ENCODE results near the gene RAB3C. TPM values are rescaled to one million over a fixed set of nuclear protein-coding genes. Genes with fewer than 3 reads are reported as not detected.

Gene RAB3C
- polyA plus RNA-seq, 1 donor (not counting 4 experiments of a cell fraction or from before 2014, with no cell fraction given) = not detected

DNA sequence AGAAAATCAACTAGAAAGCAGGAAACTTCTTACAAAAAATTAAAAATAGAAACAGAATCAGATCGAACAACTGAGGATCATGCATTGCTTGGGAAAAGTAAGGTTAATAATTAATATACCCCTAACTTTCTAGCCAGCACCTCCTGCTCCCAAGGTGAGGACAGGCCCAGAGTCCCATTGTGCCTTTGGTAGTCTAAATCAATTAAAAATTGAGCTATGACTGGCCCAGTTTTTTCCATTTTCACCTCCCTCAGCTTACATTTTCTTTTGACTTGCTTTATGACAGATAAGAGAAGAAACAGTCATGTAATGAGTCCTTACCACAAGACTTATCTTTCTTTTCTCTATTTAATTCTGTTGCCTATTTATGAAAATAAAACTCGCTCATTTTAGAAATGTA is 182.2 kb downstream of the RAB3C start:
- Histone ChIP-seq H3K4me3 (ENCODE audit: control insufficient read depth in 2 of 3, extremely low read depth in 1 of 3, insufficient read depth in 2 of 3, low read depth in 1 of 3, low read length in 3 of 3) (no peak overlapping the region), H3K4me1 (ENCODE audit: control insufficient read depth, extremely low read depth, insufficient read depth, low read length) (no peaks in the 10 kb centered on the region), H3K27me3 (ENCODE audit: control insufficient read depth, extremely low read depth, insufficient read depth, low read length) (no peaks in the 10 kb centered on the region), H2AFZ (ENCODE audit: control insufficient read depth, low read length) (no peak overlapping the region), H3K9me3 (ENCODE audit: control insufficient read depth, low read depth, low read length) (no peaks in the 10 kb centered on the region), H4K20me1 (ENCODE audit: control insufficient read depth, extremely low read depth, insufficient read depth, low read length) (no peaks in the 10 kb centered on the region), H3K36me3 (ENCODE audit: control insufficient read depth in 2 of 2, extremely low read depth in 1 of 2, insufficient read depth in 2 of 2, low read length in 2 of 2) (no peaks in the 10 kb centered on the region), H3K27ac (ENCODE audit: control insufficient read depth, insufficient read depth, low read length) (no peak overlapping the region), H3K79me2 (ENCODE audit: control insufficient read depth, insufficient read depth, low read length) (no peaks in the 10 kb centered on the region), H3K9me1 (ENCODE audit: control insufficient read depth, extremely low read depth, insufficient read depth, low read length) (no peaks in the 10 kb centered on the region), H3K4me2 (ENCODE audit: control insufficient read depth, extremely low read depth, insufficient read depth, low read depth, low read length) (no peak overlapping the region), H3K9ac (ENCODE audit: control insufficient read depth, extremely low read depth, insufficient read depth, low read length) (no peak overlapping the region)
- TF ChIP-seq, protein P1, sequence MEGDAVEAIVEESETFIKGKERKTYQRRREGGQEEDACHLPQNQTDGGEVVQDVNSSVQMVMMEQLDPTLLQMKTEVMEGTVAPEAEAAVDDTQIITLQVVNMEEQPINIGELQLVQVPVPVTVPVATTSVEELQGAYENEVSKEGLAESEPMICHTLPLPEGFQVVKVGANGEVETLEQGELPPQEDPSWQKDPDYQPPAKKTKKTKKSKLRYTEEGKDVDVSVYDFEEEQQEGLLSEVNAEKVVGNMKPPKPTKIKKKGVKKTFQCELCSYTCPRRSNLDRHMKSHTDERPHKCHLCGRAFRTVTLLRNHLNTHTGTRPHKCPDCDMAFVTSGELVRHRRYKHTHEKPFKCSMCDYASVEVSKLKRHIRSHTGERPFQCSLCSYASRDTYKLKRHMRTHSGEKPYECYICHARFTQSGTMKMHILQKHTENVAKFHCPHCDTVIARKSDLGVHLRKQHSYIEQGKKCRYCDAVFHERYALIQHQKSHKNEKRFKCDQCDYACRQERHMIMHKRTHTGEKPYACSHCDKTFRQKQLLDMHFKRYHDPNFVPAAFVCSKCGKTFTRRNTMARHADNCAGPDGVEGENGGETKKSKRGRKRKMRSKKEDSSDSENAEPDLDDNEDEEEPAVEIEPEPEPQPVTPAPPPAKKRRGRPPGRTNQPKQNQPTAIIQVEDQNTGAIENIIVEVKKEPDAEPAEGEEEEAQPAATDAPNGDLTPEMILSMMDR (optimal IDR thresholded peaks at IDR 0.05 in 1 of 3, IDR thresholded peaks at IDR 0.05 in 1 of 3, conservative IDR thresholded peaks at IDR 0.05 in 1 of 3; ENCODE audit: extremely low read depth in 1 of 3, insufficient read depth in 2 of 3, low read length in 3 of 3) = no peak
- no peak for TF ChIP-seq EZH2 (IDR thresholded peaks at IDR 0.05; ENCODE audit: low read length)
- dilution Hi-C loops (cut with MboI; ENCODE audit: extremely low pct_ligation_motif_present, low sequenced_read_pairs) = no loop called here
- no peak for FAIRE-seq
- DNase-seq (ENCODE audit: low read depth, low spot score) = no peak

- H3K4me1 ChIP-seq (ENCODE audit: control insufficient read depth, extremely low read depth, insufficient read depth, low read length) = no peaks in the 10 kb centered on the region
- no peak overlapping the region for H3K9ac ChIP-seq (ENCODE audit: control insufficient read depth, extremely low read depth, insufficient read depth, low read length)
- no peak overlapping the region for H2AFZ ChIP-seq (ENCODE audit: control insufficient read depth, low read length)
- H3K27me3 ChIP-seq (ENCODE audit: control insufficient read depth, extremely low read depth, insufficient read depth, low read length) = no peaks in the 10 kb centered on the region
- H3K9me1 ChIP-seq (ENCODE audit: control insufficient read depth, extremely low read depth, insufficient read depth, low read length) = no peaks in the 10 kb centered on the region
- no peaks in the 10 kb centered on the region for H4K20me1 ChIP-seq (ENCODE audit: control insufficient read depth, extremely low read depth, insufficient read depth, low read length)
- no peaks in the 10 kb centered on the region for H3K79me2 ChIP-seq (ENCODE audit: control insufficient read depth, insufficient read depth, low read length)
- H3K27ac ChIP-seq (ENCODE audit: control insufficient read depth, insufficient read depth, low read length) = no peak overlapping the region
- H3K36me3 ChIP-seq (ENCODE audit: control insufficient read depth in 2 of 2, extremely low read depth in 1 of 2, insufficient read depth in 2 of 2, low read length in 2 of 2) = no peaks in the 10 kb centered on the region
- no peak overlapping the region for H3K4me2 ChIP-seq (ENCODE audit: control insufficient read depth, extremely low read depth, insufficient read depth, low read depth, low read length)
- FAIRE-seq (no peak), DNase-seq (ENCODE audit: low read depth, low spot score) (no peak)
- dilution Hi-C loops (cut with MboI; ENCODE audit: extremely low pct_ligation_motif_present, low sequenced_read_pairs) = no loop called here
- H3K4me3 ChIP-seq (ENCODE audit: control insufficient read depth in 2 of 3, extremely low read depth in 1 of 3, insufficient read depth in 2 of 3, low read depth in 1 of 3, low read length in 3 of 3) = no peak overlapping the region
- no peak for TF ChIP-seq EZH2 (IDR thresholded peaks at IDR 0.05; ENCODE audit: low read length)
- TF ChIP-seq, protein P1 (optimal IDR thresholded peaks at IDR 0.05 in 1 of 3, IDR thresholded peaks at IDR 0.05 in 1 of 3, conservative IDR thresholded peaks at IDR 0.05 in 1 of 3; ENCODE audit: extremely low read depth in 1 of 3, insufficient read depth in 2 of 3, low read length in 3 of 3) = no peak
- H3K9me3 ChIP-seq (ENCODE audit: control insufficient read depth, low read depth, low read length) = no peaks in the 10 kb centered on the region
Measured at GRCh38 chr5:58767104-58767503, 184.2 kb downstream of the RAB3C start.
